ENCODE measurements around the gene NDEL1.

Gene NDEL1

GRCh38 chr17:8489841-8490240 is 54.2 kb downstream of the NDEL1 start:
- TF ChIP-seq CTCF (IDR thresholded peaks at IDR 0.05; ENCODE audit: low read depth, low read length), result no peak

DNA sequence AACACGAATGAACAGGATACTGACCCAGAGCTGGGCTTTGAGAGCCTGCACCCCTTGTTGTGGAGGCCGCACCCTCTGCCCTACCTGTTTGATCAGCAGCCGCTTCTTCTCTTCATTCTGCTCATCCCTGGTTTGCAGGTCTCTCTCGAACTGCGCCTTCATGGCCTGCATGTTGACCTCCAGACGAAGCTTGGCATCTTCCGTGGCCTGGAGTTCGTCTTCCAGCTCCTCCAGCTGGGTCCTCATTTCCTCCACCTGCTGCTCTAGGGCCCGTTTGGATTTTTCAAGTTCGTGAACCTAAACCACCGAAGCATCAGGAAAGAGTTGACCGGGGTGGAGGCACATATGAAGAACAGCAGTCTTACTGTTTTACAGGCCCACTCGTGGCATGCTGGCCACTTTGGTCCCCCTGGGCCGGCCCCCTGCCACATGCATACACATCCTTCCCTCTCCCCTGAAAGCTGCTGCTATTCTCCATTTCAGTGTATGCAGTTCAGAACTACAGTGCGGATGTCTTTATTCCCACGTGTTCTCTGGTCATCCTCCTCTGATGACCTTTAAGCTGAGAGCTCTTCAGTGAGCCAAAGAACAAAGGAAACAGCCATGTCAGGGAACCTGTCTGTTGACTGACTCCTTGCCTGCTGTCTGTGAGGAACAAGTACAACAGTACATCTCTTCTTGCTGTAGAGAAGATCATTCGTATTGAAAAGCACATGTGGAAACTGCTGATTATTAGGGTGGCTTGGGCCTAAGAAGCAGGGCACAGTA is 54.8 kb downstream of the NDEL1 start:
- TF ChIP-seq CTCF (IDR thresholded peaks at IDR 0.05; ENCODE audit: low read depth, low read length), result no peak
- no peak for DNase-seq (ENCODE audit: extremely low read depth, low read depth)

More at GRCh38 chr17:8489841-8490240, 54.2 kb downstream of the NDEL1 start:
- DNase-seq (ENCODE audit: extremely low read depth, low read depth), result no peak

DNA sequence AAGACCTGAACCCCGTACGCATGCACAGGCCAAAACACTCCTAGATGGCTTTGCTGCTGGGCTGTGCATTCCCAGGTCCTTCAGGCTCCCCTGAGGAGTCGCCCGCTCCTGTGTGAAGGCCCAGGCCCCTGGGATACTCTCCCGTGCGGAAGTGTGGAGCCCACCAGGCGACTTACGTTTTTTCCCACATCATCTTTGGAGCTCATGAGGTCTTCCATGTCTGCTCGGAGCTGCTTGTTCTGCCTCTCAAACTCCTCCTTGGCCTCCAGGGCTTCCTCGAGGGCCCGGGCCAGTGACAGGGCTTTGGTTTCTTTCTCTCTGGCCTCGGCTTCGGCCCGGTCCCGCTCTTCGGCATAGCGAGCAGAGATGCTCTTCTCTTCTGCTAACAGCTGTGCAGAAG is 56.4 kb downstream of the NDEL1 start:
- no peak for DNase-seq (ENCODE audit: extremely low read depth, low read depth)
- TF ChIP-seq CTCF (IDR thresholded peaks at IDR 0.05; ENCODE audit: low read depth, low read length), result no peak

DNA sequence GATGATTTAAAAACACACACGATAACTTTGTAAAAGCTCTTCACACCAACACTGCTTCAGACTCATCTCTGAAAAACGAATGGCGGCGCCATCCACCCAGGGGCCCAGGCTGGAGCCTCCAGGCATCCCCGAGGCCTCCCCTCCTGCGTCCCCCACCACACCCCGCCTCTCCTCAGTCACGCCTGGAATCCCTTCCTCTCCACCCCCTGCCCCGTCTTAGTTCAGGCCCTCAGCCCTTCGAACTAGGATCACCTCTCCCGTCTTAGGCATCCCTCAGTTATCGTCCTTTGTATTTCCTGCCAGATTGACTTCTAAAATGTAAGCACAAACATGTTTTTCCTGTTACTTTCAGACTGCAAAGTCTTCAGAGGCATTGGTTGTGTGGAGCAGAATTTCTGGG is 58.3 kb downstream of the NDEL1 start:
- DNase-seq (ENCODE audit: extremely low read depth, low read depth), result no peak
- TF ChIP-seq CTCF (IDR thresholded peaks at IDR 0.05; ENCODE audit: low read depth, low read length), result no peak

DNA sequence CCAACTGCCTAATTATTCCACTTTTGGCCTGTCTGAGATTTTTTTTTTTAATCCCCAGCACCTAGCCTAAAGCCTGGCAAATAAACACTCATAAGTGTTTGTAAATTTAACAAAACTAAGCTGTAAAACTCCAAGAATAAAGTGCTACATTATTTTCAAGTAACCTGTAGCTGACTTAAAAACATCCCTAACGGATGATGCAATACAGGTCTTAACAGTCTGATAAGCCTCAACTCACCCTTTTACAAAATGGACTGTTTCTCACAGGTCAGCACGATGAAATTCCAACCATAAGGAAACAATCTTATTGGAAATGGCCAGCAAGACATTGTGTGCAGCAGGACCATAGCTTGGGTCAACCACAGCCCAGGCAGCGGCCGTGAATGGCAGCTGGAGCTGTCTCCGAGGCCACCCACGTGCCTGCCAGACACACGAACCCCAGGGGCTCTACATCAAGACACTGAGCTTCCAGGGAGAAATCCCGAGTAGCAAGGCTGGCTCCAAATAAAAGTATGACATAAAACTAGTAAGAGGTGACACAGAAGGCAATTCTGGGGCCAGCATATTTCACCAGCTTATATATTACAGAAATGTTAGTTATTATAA is 58.9 kb downstream of the NDEL1 start:
- DNase-seq (ENCODE audit: extremely low read depth, low read depth), result no peak
- no peak for TF ChIP-seq CTCF (IDR thresholded peaks at IDR 0.05; ENCODE audit: low read depth, low read length)

- no peak for DNase-seq (ENCODE audit: extremely low read depth, low read depth)
- no peak for TF ChIP-seq CTCF (IDR thresholded peaks at IDR 0.05; ENCODE audit: low read depth, low read length)
These were observed 60.4 kb downstream of the NDEL1 start for GRCh38 chr17:8496081-8496480.

GRCh38 chr17:8499171-8499570 is 63.5 kb downstream of the NDEL1 start:
- TF ChIP-seq CTCF (IDR thresholded peaks at IDR 0.05; ENCODE audit: low read depth, low read length), result no peak
- DNase-seq (ENCODE audit: extremely low read depth, low read depth), result no peak

Measured in AG09319 (cell line).